ENCODE data around the gene DNAH10. TPM values are rescaled to one million over a fixed set of nuclear protein-coding genes. Genes with fewer than 3 reads are reported as not detected.

The DNAH10 gene
- total and polyA plus RNA-seq, 2 of the 4 experiments (the other 2 are of a cell fraction) = 0.18 to 0.22 TPM

- Histone ChIP-seq H3K4me3 (ENCODE audit: insufficient read depth, low read depth, low read length) (no peak overlapping the region), H4K8ac (ENCODE audit: low read depth in 2 of 2, low read length in 2 of 2) (no peak overlapping the region), H3K79me1 (ENCODE audit: low read depth in 1 of 2, low read length in 2 of 2) (peaks cover 0 to 3% of the 10 kb centered on the region in 2 experiments; a peak in 2 of 4 replicates), H3K9me1 (ENCODE audit: insufficient read depth, low read length) (peaks cover 3% of the 10 kb centered on the region; the same call in 1 of the 2 replicates), H3K4me2 (ENCODE audit: low read depth, low read length) (no peak overlapping the region), H4K20me1 (ENCODE audit: insufficient read depth, low read length) (no peaks in the 10 kb centered on the region; the same call in 1 of the 2 replicates), H3K27ac (ENCODE audit: insufficient read depth, low read length) (no peak overlapping the region), H3K36me3 (ENCODE audit: control insufficient read depth, insufficient read depth, low read length) (peaks cover 30% of the 10 kb centered on the region), H3K27me3 (ENCODE audit: control insufficient read depth, insufficient read depth, low read length) (no peaks in the 10 kb centered on the region), H4K91ac (ENCODE audit: insufficient read depth, low read depth, low read length) (no peak overlapping the region), H3K56ac (ENCODE audit: extremely low read depth, insufficient read depth, low read length) (no peak overlapping the region), H2BK120ac (ENCODE audit: low read depth, low read length) (no peak overlapping the region), H2AFZ (replicated peaks; ENCODE audit: low read length, poor library complexity) (no peak overlapping the region), H3K23ac (ENCODE audit: low read depth, low read length) (no peak overlapping the region), H4K5ac (ENCODE audit: low read depth, low read length) (no peak overlapping the region), H2AK5ac (ENCODE audit: low read depth, low read length) (no peak overlapping the region), H3K4me1 (ENCODE audit: control insufficient read depth, insufficient read depth, low read length) (0 out of 2 replicates have a peak, but pooled peaks cover 1% of the 10 kb centered on the region), H3K9ac (ENCODE audit: low read depth, low read length) (no peak overlapping the region), H2AK9ac (replicated peaks; ENCODE audit: low read depth, low read length, poor library complexity) (no peak overlapping the region), H3K18ac (ENCODE audit: low read depth, low read length) (no peak overlapping the region), H2BK15ac (ENCODE audit: low read depth, low read length) (no peak overlapping the region), H3K14ac (replicated peaks; ENCODE audit: low read depth, low read length) (no peak overlapping the region), H2BK5ac (ENCODE audit: low read depth, low read length, poor library complexity, severe bottlenecking) (no peak overlapping the region), H2BK20ac (ENCODE audit: low read depth, low read length) (no peak overlapping the region), H3K9me3 (ENCODE audit: control insufficient read depth, insufficient read depth, low read length) (no peaks in the 10 kb centered on the region), H3K4ac (ENCODE audit: low read depth, low read length) (no peak overlapping the region)
- DNase-seq = no peak
- no TSS peak for BruUV-seq (replicated peaks)
- ChIA-PET CTCF (no interaction called here), POLR2A (ENCODE audit: unreplicated experiment) (no interaction called here)
- TF ChIP-seq FOS (IDR thresholded peaks at IDR 0.05; ENCODE audit: low read depth, low read length) = no peak
- TF ChIP-seq, protein P1, sequence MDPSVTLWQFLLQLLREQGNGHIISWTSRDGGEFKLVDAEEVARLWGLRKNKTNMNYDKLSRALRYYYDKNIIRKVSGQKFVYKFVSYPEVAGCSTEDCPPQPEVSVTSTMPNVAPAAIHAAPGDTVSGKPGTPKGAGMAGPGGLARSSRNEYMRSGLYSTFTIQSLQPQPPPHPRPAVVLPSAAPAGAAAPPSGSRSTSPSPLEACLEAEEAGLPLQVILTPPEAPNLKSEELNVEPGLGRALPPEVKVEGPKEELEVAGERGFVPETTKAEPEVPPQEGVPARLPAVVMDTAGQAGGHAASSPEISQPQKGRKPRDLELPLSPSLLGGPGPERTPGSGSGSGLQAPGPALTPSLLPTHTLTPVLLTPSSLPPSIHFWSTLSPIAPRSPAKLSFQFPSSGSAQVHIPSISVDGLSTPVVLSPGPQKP (IDR thresholded peaks at IDR 0.05; ENCODE audit: borderline replicate concordance, low read depth, low read length) = no peak
- no peak for TF ChIP-seq NFE2L2 (IDR thresholded peaks at IDR 0.05; ENCODE audit: low read depth, low read length)
- TF ChIP-seq BHLHE40 (IDR thresholded peaks at IDR 0.05; ENCODE audit: low read depth, low read length) = no peak
- no peak for TF ChIP-seq SMC3 (IDR thresholded peaks at IDR 0.05; ENCODE audit: low read depth, low read length)
- TF ChIP-seq CEBPB (IDR thresholded peaks at IDR 0.05; ENCODE audit: low read depth, low read length) = no peak
- TF ChIP-seq MXI1 (IDR thresholded peaks at IDR 0.05; ENCODE audit: borderline replicate concordance, low read depth, low read length) = no peak
- TF ChIP-seq RFX5 (IDR thresholded peaks at IDR 0.05; ENCODE audit: low read depth, low read length) = no peak
- TF ChIP-seq RCOR1 (IDR thresholded peaks at IDR 0.05; ENCODE audit: insufficient replicate concordance, low read length) = no peak
- TF ChIP-seq MAFK (IDR thresholded peaks at IDR 0.05; ENCODE audit: low read depth, low read length) = no peak
- TF ChIP-seq USF2 (IDR thresholded peaks at IDR 0.05; ENCODE audit: low read depth, low read length) = no peak
- TF ChIP-seq CHD1 (IDR thresholded peaks at IDR 0.05; ENCODE audit: low read depth, low read length) = no peak
- TF ChIP-seq, protein P2, sequence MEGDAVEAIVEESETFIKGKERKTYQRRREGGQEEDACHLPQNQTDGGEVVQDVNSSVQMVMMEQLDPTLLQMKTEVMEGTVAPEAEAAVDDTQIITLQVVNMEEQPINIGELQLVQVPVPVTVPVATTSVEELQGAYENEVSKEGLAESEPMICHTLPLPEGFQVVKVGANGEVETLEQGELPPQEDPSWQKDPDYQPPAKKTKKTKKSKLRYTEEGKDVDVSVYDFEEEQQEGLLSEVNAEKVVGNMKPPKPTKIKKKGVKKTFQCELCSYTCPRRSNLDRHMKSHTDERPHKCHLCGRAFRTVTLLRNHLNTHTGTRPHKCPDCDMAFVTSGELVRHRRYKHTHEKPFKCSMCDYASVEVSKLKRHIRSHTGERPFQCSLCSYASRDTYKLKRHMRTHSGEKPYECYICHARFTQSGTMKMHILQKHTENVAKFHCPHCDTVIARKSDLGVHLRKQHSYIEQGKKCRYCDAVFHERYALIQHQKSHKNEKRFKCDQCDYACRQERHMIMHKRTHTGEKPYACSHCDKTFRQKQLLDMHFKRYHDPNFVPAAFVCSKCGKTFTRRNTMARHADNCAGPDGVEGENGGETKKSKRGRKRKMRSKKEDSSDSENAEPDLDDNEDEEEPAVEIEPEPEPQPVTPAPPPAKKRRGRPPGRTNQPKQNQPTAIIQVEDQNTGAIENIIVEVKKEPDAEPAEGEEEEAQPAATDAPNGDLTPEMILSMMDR (conservative IDR thresholded peaks at IDR 0.05; ENCODE audit: low read depth, low read length) = no peak
- TF ChIP-seq POLR2A (IDR thresholded peaks at IDR 0.05; ENCODE audit: low read depth, low read length) = no peak
- TF ChIP-seq MAZ (IDR thresholded peaks at IDR 0.05; ENCODE audit: borderline replicate concordance, low read depth, low read length) = no peak
- no peak for TF ChIP-seq RAD21 (IDR thresholded peaks at IDR 0.05; ENCODE audit: low read length)
- in situ Hi-C loops (cut with MboI; ENCODE audit: low sequenced_read_pairs) = no loop called here
- WGBS, 2 experiments (ENCODE audit: extremely low coverage in 2 of 2, insufficient read length in 1 of 2) = 100% methylated on average over 1 of the region's 8 CpGs; no CpG with 5 or more reads in 1 of the 2 experiments
- dilution Hi-C loops (cut with HindIII; ENCODE audit: low sequenced_read_pairs, unreplicated experiment) = no loop called here
- intact Hi-C loops (cut with micrococcal nuclease) = no loop called here
- ATAC-seq (ENCODE audit: low read depth) = no peak
Observed at GRCh38 chr12:123750159-123750656, 11.9 kb upstream of the DNAH10 start.
